Chondrocyte (in vitro differentiated cells): Measurements from ENCODE around the gene EVI5L. TPM values are rescaled to one million over a fixed set of nuclear protein-coding genes. Genes with fewer than 3 reads are reported as not detected.

Experiments used
- DNase-seq: peaks from one replicate; pipeline ENCODE4 v3.0.0; 2021; ENCODE audit warnings: mixed read lengths, low spot score
- H3K27ac Mint-ChIP-seq: one replicate; pipeline ENCODE4 v1.8.0; 2021; ENCODE audit warnings: mild to moderate bottlenecking, moderate library complexity, mixed read lengths; ENCODE audit not compliant: unreplicated experiment
- H3K27me3 Mint-ChIP-seq: 2 replicates; pipeline ENCODE4 v1.8.0; 2021; ENCODE audit warnings: low read depth, mixed read lengths
- H3K36me3 Mint-ChIP-seq: 2 replicates; pipeline ENCODE4 v1.8.0; 2021; ENCODE audit warnings: low read depth, mixed read lengths
- H3K4me1 Mint-ChIP-seq: 2 replicates; pipeline ENCODE4 v1.8.0; 2021; ENCODE audit warnings: low read depth, mild to moderate bottlenecking, mixed read lengths
- H3K4me3 Mint-ChIP-seq: one replicate; pipeline ENCODE4 v1.8.0; 2021; ENCODE audit warnings: mild to moderate bottlenecking, moderate library complexity, mixed read lengths; ENCODE audit not compliant: unreplicated experiment
- H3K9me3 Mint-ChIP-seq: 2 replicates; pipeline ENCODE4 v1.8.0; 2021; ENCODE audit warnings: low read depth, mixed read lengths
- CTCF ChIP-seq: fragments of 200-600 bp; sonication (generic); IDR thresholded peaks from 2 replicates; pipeline ENCODE4 v1.5.0; 2021; ENCODE audit warnings: antibody characterized with exemption, mild to moderate bottlenecking, moderate library complexity
- long read RNA-seq: library from polyadenylated mRNA; stranded (forward); transcript quantifications from one replicate; pipeline ENCODE4 v2.0.0, GENCODE V29; 2021
- total RNA-seq: library from RNA; stranded (reverse); gene quantifications from 3 replicates; pipeline ENCODE4 v1.2.1, GENCODE V29; 2021

Gene EVI5L
- 27.4 to 30.6 TPM (median 28.4 TPM) in 3 replicates for total RNA-seq
- long read RNA-seq, transcript EVI5L-201 (19 exons, 3,855 nt): major isoform, 22 of 78 reads
- long read RNA-seq, partial matches to known transcripts: 16 of 78 reads
- long read RNA-seq, other reads (novel, unspliced or antisense): 39 of 78 reads

DNA sequence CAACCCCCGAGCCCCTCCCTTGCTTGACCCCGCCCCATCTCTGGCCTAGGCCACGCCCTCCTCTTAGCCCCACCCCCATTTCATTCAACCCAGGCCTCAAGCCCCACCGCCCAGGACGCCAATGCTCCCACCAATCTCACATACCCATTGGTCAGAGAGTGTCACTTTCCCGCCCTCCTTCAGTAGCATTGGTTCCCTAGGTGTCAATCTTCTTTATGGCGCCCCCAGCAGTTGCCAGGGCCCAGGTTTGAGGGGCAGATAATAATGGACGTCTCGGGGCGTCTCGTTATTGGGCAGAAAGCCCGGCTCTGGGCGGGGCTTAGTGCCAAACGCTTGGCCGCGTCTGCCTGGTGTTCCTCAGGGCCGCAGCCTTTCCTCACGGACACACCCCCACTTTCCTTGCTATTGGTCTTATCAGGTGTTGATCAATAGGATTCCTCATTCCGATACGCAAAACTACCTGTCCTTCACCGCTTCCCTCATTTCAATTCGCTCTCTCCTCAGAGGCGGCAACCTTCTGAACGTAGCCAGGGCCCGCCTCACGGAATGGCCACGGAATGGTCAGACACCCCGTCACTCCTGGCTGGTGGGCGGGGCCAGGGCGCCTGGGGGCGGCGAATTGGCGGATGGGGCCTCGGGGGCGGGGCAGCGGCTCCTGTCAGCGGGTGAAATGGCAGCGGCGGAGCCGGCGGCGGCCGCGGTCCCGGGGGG is at the start of gene EVI5L:
TSS of gene EVI5L (plus strand) at position 658 of the 711 bp plus-strand sequence. CDS start 16,325 bp downstream, outside the sequence.
- Mint-ChIP-seq H3K36me3 (no peaks in the 10 kb centered on the region), H3K4me3 (peak within 1 kb of the TSS; percentile 78), H3K4me1 (peaks cover 32% of the 10 kb centered on the region), H3K27me3 (peaks cover 7% of the 10 kb centered on the region), H3K9me3 (no peaks in the 10 kb centered on the region), H3K27ac (peak within 1 kb of the TSS; percentile 49)
- DNase-seq: peak; percentile 99
- TF ChIP-seq CTCF: no peak

DNA sequence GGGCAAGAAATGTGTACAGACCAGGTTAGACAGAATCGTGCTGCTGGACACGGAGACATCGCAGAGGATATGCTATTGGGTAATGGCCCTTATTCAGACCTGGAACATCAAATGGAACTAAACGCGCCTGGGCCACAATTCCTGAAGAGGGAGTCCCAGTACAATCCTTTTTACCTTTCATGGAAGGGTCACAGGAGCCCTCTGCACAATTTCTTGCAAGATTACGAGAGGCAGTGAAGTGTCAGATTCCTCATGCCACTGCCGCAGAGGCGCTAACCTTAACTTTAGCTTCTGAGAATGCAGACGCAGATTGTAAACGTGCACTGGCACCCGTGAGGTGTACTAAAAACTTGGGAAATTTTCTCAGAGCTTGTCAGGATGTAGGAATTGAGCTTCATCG is 48.9 kb upstream of the EVI5L start:
- Mint-ChIP-seq H3K36me3 (no peaks in the 10 kb centered on the region), H3K9me3 (peaks cover 4% of the 10 kb centered on the region), H3K4me3 (no peak overlapping the region), H3K27ac (no peak overlapping the region), H3K27me3 (peaks cover 63% of the 10 kb centered on the region), H3K4me1 (no peaks in the 10 kb centered on the region)
- TF ChIP-seq CTCF: no peak
- no peak for DNase-seq

DNA sequence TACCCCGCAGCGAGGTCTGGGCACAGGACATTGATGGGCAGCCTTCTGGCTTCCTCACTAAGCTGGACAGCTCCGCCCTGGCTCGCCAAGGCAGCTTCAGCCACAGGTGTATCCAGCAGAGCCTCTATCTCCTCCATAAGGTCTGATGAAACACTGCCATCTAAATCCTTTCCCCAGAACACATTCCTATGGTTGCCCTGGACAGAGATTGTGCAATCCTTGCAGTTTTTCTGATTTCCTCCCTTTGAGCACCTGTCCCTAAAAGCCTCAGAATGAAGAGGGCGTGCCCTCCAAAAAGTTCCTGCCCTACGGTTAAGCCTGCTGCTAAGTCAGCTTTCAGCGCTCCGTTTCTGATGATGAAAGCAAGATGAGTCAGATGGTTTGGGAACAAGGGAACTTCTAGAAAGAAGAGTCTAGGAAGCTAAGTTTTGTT is 46.0 kb upstream of the EVI5L start:
- H3K4me3 Mint-ChIP-seq: no peak overlapping the region

GRCh38 chr19:7784856-7785255 is 45.2 kb upstream of the EVI5L start:
- TF ChIP-seq CTCF: no peak
- Mint-ChIP-seq H3K27ac (no peak overlapping the region), H3K36me3 (peaks cover 1% of the 10 kb centered on the region), H3K27me3 (peaks cover 62% of the 10 kb centered on the region), H3K4me3 (no peak overlapping the region), H3K4me1 (no peaks in the 10 kb centered on the region), H3K9me3 (peaks cover 4% of the 10 kb centered on the region)
- DNase-seq: no peak

More for the DNA sequence above, 46.0 kb upstream of the EVI5L start:
- H3K36me3 Mint-ChIP-seq: peaks cover 1% of the 10 kb centered on the region
- H3K27me3 Mint-ChIP-seq: peaks cover 60% of the 10 kb centered on the region
- no peak for DNase-seq
- H3K27ac Mint-ChIP-seq: no peak overlapping the region
- no peaks in the 10 kb centered on the region for H3K4me1 Mint-ChIP-seq
- peaks cover 4% of the 10 kb centered on the region for H3K9me3 Mint-ChIP-seq
- no peak for TF ChIP-seq CTCF

DNA sequence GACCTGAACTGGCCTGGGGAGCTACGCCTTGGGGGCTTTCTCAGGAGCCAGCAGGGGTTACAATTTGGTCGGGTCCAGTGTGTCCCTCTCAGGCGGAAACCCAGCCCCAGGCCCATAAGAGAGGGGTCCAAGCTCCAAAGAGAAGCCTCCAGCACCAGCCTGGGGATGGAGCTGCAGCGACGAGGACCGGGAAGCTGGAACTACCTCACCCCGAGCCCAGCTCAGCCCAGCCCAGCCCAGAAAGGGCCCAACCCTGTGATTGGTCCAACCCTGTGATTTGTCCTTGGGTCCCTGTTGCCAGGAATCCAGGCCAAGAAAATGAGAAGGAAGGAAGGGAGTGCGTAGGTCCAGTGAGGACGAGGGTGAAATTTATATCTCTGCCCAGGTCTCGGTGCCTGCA is 42.9 kb upstream of the EVI5L start:
- Mint-ChIP-seq H3K4me1 (no peaks in the 10 kb centered on the region), H3K27ac (no peak overlapping the region), H3K27me3 (peaks cover 52% of the 10 kb centered on the region), H3K4me3 (no peak overlapping the region), H3K9me3 (peaks cover 4% of the 10 kb centered on the region), H3K36me3 (peaks cover 1% of the 10 kb centered on the region)
- DNase-seq: no peak
- no peak for TF ChIP-seq CTCF
